OCI-LY7 (cell line): ENCODE data around the gene C10orf143. TPM values are rescaled to one million over a fixed set of nuclear protein-coding genes. Genes with fewer than 3 reads are reported as not detected.

Experiments used
- BruUV-seq: library from RNA; stranded (reverse); fragments of 400-500 nt; replicated peaks from 2 replicates; lab custom pipeline; 2021; lab: Mats Ljungman, UMichigan
- CTCF ChIA-PET: fragments of 300-600 bp; sonication (Branson Sonifier 250); formaldehyde crosslinking; loops from one replicate; lab custom pipeline; 2022; ENCODE audit warnings: antibody characterized with exemption; ENCODE audit not compliant: unreplicated experiment; lab: Charles Lee
- POLR2A ChIA-PET: fragments of 300-600 bp; sonication (Branson Sonifier 250); formaldehyde crosslinking; loops from one replicate; lab custom pipeline; 2022; ENCODE audit warnings: antibody characterized with exemption; lab: Charles Lee
- DNase-seq: peaks from one replicate; pipeline ENCODE4 v3.0.0-alpha.2; 2015; ENCODE audit warnings: low spot score
- H2AFZ ChIP-seq: fragments of 200-600 bp; sonication (generic), shearing (Covaris generic); 2 replicates; pipeline ENCODE4 v1.6.1; 2014; ENCODE audit warnings: mild to moderate bottlenecking, antibody characterized with exemption, low read length, moderate library complexity
- H3K27ac ChIP-seq: fragments of 200-600 bp; sonication (generic); 2 replicates; pipeline ENCODE4 v1.5.1; 2014; ENCODE audit warnings: mixed run types, low read depth, mild to moderate bottlenecking, moderate library complexity, low read length, inconsistent platforms; ENCODE audit not compliant: poor library complexity, severe bottlenecking
- H3K36me3 ChIP-seq: fragments of 200-600 bp; sonication (generic); 2 replicates; pipeline ENCODE4 v1.6.1; 2014; ENCODE audit warnings: mild to moderate bottlenecking, antibody characterized with exemption, low read length, moderate library complexity, mixed read lengths; ENCODE audit not compliant: insufficient read depth
- H3K4me1 ChIP-seq: fragments of 200-600 bp; sonication (generic); 2 replicates; pipeline ENCODE4 v1.5.1; 2014; ENCODE audit warnings: mild to moderate bottlenecking, low read length; ENCODE audit not compliant: insufficient read depth, poor library complexity, severe bottlenecking
- H3K4me2 ChIP-seq: fragments of 200-600 bp; sonication (generic); 2 replicates; pipeline ENCODE4 v1.6.1; 2014; ENCODE audit warnings: mild to moderate bottlenecking, low read length
- H3K4me3 ChIP-seq: fragments of 200-600 bp; sonication (generic); 2 replicates; pipeline ENCODE4 v1.5.1; 2014; ENCODE audit warnings: mild to moderate bottlenecking, low read depth, low read length; ENCODE audit not compliant: poor library complexity, severe bottlenecking
- H3K79me2 ChIP-seq: fragments of 200-600 bp; sonication (generic); 2 replicates; pipeline ENCODE4 v1.6.1; 2016; ENCODE audit warnings: low read depth, mild to moderate bottlenecking, low read length, moderate library complexity, mixed read lengths; ENCODE audit not compliant: insufficient read depth
- H3K9me2 ChIP-seq: fragments of 200-600 bp; sonication (generic); 2 replicates; pipeline ENCODE4 v1.6.1; 2016; ENCODE audit warnings: mild to moderate bottlenecking, low read length, mixed read lengths; ENCODE audit not compliant: insufficient read depth
- H3K9me3 ChIP-seq: fragments of 200-600 bp; sonication (generic); 2 replicates; pipeline ENCODE4 v1.6.1; 2014; ENCODE audit warnings: mild to moderate bottlenecking, mixed run types, low read length, mixed read lengths
- H4K20me1 ChIP-seq: fragments of 200-600 bp; sonication (generic); 2 replicates; pipeline ENCODE4 v1.6.1; 2014; ENCODE audit warnings: mild to moderate bottlenecking, antibody characterized with exemption, low read length, moderate library complexity, mixed read lengths; ENCODE audit not compliant: insufficient read depth
- EZH2phosphoT487 ChIP-seq: fragments of 200-600 bp; sonication (generic); IDR thresholded peaks from 2 replicates; pipeline ENCODE4 v1.6.1; 2018; ENCODE audit warnings: low read depth, borderline replicate concordance, mild to moderate bottlenecking, mixed run types, antibody characterized with exemption, low read length, moderate library complexity, mixed read lengths
- intact Hi-C: fragments of 100-400 bp; cut with micrococcal nuclease; formaldehyde crosslinking; loops from one replicate; pipeline ENCODE4 v1.10.0; 2022; ENCODE audit not compliant: unreplicated experiment
- total RNA-seq, 2 experiments: library from RNA; depleted of rRNA in 1 of 2; stranded (reverse); fragments of >200 nt in 1 of 2; shearing (Covaris generic) in 1 of 2; gene quantifications; 2 replicates each; pipeline ENCODE4 v1.2.3, GENCODE V29; 2014 to 2022
- TF ChIP-seq, protein P1 (sequence below): fragments of 200-600 bp; sonication (generic); conservative IDR thresholded peaks from 2 replicates; pipeline ENCODE4 v1.5.1; 2014; ENCODE audit warnings: mild to moderate bottlenecking, antibody characterized with exemption, low read length, moderate library complexity, mixed read lengths

C10orf143 gene
- total RNA-seq, 2 experiments from 2014 or later = 0.88 to 6.4 TPM

DNA sequence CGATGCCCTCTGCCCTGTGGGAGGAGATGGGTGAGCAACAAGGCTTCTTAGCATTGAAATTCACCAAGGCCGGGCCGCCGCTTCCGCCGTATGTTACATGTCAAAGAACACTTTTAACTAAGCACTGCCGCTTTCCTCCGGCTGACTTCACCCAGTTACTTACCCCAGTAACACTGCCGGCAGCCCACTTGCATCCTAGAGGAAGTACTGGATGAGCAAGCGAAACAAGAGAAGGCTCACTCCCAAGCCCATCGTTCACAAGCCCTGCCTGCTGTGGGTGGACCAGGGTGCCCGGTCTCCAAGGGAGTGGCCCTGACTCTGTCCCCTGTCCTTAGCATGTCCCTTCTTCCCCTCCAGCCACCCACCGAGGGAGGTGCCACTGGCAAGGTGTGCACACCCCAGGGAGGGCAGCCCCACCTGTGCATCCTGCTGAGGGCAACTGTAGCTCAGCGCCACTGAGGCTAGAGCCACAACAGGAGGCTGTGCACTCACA lies 73.4 kb downstream of the C10orf143 start:
- Histone ChIP-seq H3K36me3 (no peaks in the 10 kb centered on the region), H3K9me3 (no peaks in the 10 kb centered on the region), H3K9me2 (no peaks in the 10 kb centered on the region), H3K79me2 (no peaks in the 10 kb centered on the region), H4K20me1 (no peaks in the 10 kb centered on the region), H3K27ac (no peak overlapping the region), H3K4me1 (no peaks in the 10 kb centered on the region), H2AFZ (no peak overlapping the region), H3K4me3 (no peak overlapping the region), H3K4me2 (no peak overlapping the region)
- CTCF ChIA-PET = no interaction called here
- intact Hi-C loops = no loop called here
- BruUV-seq = no TSS peak
- no peak for DNase-seq
- POLR2A ChIA-PET = no interaction called here
- TF ChIP-seq, protein P1, sequence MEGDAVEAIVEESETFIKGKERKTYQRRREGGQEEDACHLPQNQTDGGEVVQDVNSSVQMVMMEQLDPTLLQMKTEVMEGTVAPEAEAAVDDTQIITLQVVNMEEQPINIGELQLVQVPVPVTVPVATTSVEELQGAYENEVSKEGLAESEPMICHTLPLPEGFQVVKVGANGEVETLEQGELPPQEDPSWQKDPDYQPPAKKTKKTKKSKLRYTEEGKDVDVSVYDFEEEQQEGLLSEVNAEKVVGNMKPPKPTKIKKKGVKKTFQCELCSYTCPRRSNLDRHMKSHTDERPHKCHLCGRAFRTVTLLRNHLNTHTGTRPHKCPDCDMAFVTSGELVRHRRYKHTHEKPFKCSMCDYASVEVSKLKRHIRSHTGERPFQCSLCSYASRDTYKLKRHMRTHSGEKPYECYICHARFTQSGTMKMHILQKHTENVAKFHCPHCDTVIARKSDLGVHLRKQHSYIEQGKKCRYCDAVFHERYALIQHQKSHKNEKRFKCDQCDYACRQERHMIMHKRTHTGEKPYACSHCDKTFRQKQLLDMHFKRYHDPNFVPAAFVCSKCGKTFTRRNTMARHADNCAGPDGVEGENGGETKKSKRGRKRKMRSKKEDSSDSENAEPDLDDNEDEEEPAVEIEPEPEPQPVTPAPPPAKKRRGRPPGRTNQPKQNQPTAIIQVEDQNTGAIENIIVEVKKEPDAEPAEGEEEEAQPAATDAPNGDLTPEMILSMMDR = no peak
- no peak for TF ChIP-seq EZH2phosphoT487

DNA sequence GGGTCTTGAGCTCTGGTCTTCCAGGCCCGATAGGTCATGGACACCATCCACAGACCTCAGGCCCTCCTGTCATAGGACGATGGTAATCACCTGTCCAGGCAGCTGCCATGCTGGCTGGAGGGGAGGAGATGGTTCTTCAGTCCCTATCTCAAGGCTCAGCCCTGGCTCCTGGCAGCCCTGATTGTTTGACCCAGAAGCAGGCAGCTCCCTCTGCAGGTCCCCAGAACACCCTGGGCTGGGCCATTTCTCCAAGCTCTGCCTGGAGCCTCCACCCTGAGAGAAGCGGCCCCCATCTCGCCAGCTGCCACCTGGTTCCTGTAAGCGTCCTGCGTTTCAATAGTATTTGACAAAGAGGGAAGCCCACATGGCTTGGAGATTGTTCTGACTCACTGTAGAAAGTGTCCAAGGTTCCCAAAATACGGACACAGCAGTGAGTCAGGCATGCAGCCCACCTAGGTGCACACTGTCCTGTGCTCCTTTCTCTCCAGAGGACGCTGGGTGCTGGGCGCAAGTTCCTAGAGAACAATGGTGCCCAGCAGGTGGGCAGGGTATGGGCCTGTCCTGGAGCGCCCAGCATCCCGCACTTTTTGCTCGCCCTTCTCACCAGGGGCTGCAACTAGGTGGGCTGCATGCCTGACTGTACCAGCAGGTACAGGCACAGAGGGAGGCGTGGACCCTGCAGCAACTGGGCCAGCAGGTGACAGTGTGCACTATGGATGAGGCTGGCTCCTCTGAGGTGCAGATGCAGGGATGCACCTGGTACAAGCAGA lies 74.1 kb downstream of the C10orf143 start:
- Histone ChIP-seq H3K4me3 (no peak overlapping the region), H3K9me3 (no peaks in the 10 kb centered on the region), H3K36me3 (no peaks in the 10 kb centered on the region), H3K27ac (no peak overlapping the region), H4K20me1 (no peaks in the 10 kb centered on the region), H3K4me2 (no peak overlapping the region), H3K9me2 (no peaks in the 10 kb centered on the region), H3K4me1 (no peaks in the 10 kb centered on the region), H2AFZ (no peak overlapping the region), H3K79me2 (no peaks in the 10 kb centered on the region)
- CTCF ChIA-PET = no interaction called here
- TF ChIP-seq EZH2phosphoT487 = no peak
- TF ChIP-seq, protein P1 = no peak
- no TSS peak for BruUV-seq
- no peak for DNase-seq
- intact Hi-C loops = no loop called here
- POLR2A ChIA-PET = no interaction called here

DNA sequence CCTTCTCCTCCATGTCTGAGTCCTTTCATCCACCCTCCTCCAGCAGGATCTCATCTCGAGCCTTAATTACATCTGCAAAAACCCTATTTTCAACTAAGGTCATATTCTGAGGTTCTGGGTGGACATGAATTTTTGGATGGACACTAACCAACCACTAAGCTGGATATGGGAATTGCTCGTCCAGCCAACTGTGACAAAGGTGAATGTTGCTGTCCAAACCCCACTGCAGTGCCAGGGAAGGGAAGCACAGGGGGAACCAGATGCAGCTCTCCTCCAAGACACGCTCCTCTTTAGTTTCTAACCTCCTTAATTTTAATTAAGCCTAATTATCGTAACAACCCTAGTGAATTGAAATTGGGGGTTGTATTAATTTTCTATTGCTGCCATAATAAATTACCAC lies 81.4 kb downstream of the C10orf143 start:
- H2AFZ ChIP-seq = no peak overlapping the region
- H3K27ac ChIP-seq = no peak overlapping the region
- H3K36me3 ChIP-seq = no peaks in the 10 kb centered on the region
- no TSS peak for BruUV-seq
- H3K79me2 ChIP-seq = no peaks in the 10 kb centered on the region
- H3K4me2 ChIP-seq = no peak overlapping the region
- no peak for DNase-seq
- ChIA-PET CTCF (no interaction called here), POLR2A (no interaction called here)
- H3K9me3 ChIP-seq = no peaks in the 10 kb centered on the region
- H3K4me1 ChIP-seq = no peaks in the 10 kb centered on the region
- no peaks in the 10 kb centered on the region for H3K9me2 ChIP-seq
- no peaks in the 10 kb centered on the region for H4K20me1 ChIP-seq
- intact Hi-C loops = no loop called here
- TF ChIP-seq, protein P1 = no peak
- H3K4me3 ChIP-seq = no peak overlapping the region
